ENCODE data around the gene OR51D1.

- TF ChIP-seq CTCF (conservative IDR thresholded peaks at IDR 0.05; ENCODE audit: low read depth, low read length) = no peak
- TF ChIP-seq EZH2phosphoT487 (IDR thresholded peaks at IDR 0.05; ENCODE audit: borderline replicate concordance, low read length) = no peak
- TF ChIP-seq EZH2 (IDR thresholded peaks at IDR 0.05; ENCODE audit: low read length, unreplicated experiment) = no peak
Measured at GRCh38 chr11:4642043-4642442, 4.8 kb downstream of the OR51D1 start.

Measured in PC-3 (cell line).